HUES48 (cell line): ENCODE data around the gene DMRT2.

Experiments
- H3K27ac ChIP-seq: one replicate; pipeline ENCODE4 v1.7.0; 2013; ENCODE audit warnings: low read depth, low read length, inconsistent platforms
- H3K27me3 ChIP-seq: 2 replicates; pipeline ENCODE4 v1.6.1; 2013; ENCODE audit warnings: mild to moderate bottlenecking, low read length; ENCODE audit not compliant: control insufficient read depth, insufficient read depth
- H3K36me3 ChIP-seq: 2 replicates; pipeline ENCODE4 v1.6.1; 2013; ENCODE audit warnings: low read length; ENCODE audit not compliant: control insufficient read depth, insufficient read depth
- H3K4me1 ChIP-seq: 2 replicates; pipeline ENCODE4 v1.6.1; 2013; ENCODE audit warnings: mild to moderate bottlenecking, low read length; ENCODE audit not compliant: control insufficient read depth, insufficient read depth
- H3K4me3 ChIP-seq: 2 replicates; pipeline ENCODE4 v1.5.1; 2013; ENCODE audit warnings: mild to moderate bottlenecking, low read depth, low read length
- H3K9ac ChIP-seq: 2 replicates; pipeline ENCODE4 v1.6.1; 2013; ENCODE audit warnings: mild to moderate bottlenecking, low read depth, low read length, moderate library complexity
- H3K9me3 ChIP-seq: 2 replicates; pipeline ENCODE4 v1.6.1; 2013; ENCODE audit warnings: low read length; ENCODE audit not compliant: control insufficient read depth, insufficient read depth

The DMRT2 gene

DNA sequence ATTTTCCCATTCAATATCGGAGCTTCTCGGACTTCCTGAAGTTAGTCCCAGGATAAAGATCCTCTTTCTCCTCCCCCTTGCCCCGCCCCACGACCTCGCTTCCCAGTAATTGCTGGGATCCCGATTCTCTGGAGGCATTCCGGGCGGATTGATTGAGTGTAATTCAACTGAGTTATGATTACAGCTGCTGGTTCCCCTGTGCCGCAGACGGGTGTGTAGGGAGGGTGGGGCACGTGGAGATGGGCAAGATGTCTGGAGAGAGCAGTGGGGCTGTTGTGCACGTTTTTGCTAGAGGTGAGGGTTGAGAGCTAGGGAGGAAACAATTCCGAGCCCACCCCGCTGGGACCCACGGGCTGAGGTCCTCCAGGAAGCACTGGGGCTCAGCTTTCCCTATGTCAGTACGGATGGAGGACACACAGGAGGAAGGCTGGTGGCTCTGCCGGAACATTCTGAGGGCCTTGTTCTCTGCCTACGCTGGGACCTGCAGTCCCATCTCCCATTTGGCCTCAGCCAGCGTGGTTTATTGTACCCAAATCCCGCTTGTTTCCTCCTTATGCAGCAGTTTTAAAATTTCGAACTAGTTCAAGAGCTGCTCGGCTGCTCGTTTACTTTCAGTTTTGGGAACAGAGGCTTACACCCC lies 2.4 kb upstream of the DMRT2 start:
- H3K4me3 ChIP-seq: no peak overlapping the region; the same call in 1 of the 2 replicates
- no peak overlapping the region for H3K9ac ChIP-seq
- H3K9me3 ChIP-seq: no peaks in the 10 kb centered on the region
- H3K4me1 ChIP-seq: peaks cover 28% of the 10 kb centered on the region
- H3K36me3 ChIP-seq: no peaks in the 10 kb centered on the region
- no peak overlapping the region for H3K27ac ChIP-seq
- peaks cover 100% of the 10 kb centered on the region for H3K27me3 ChIP-seq

DNA sequence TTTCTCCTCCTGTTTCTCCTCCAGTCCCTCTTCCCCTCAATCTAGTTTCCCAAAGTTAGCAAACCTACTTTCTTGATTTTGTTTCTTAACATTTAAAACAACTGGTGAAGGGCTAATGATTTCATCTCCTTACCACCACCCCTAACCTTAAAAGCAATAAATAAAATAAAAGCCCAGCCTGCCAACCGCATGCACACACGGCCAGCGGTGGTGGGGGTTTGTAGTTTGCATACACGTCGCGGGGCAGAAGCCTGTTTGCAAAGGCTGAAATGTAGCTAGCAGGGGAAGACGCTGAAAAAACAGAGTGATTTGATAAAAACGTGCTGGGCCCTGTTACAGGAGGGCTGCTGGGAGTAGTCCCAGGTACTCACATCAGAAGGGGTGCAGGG lies 1.9 kb upstream of the DMRT2 start:
- Histone ChIP-seq H3K36me3 (no peaks in the 10 kb centered on the region), H3K4me1 (peaks cover 29% of the 10 kb centered on the region), H3K9me3 (no peaks in the 10 kb centered on the region), H3K9ac (no peak overlapping the region), H3K4me3 (no peak overlapping the region), H3K27me3 (peaks cover 100% of the 10 kb centered on the region), H3K27ac (no peak overlapping the region)

- no peak overlapping the region for H3K4me3 ChIP-seq
- peaks cover 29% of the 10 kb centered on the region for H3K4me1 ChIP-seq
- H3K27me3 ChIP-seq: peaks cover 100% of the 10 kb centered on the region
- no peaks in the 10 kb centered on the region for H3K9me3 ChIP-seq
- H3K27ac ChIP-seq: no peak overlapping the region
- H3K36me3 ChIP-seq: no peaks in the 10 kb centered on the region
- H3K9ac ChIP-seq: no peak overlapping the region
Measured at GRCh38 chr9:1048811-1049210, 1.3 kb upstream of the DMRT2 start.

GRCh38 chr9:1049641-1050040 lies 516 bp upstream of the DMRT2 start:
- peaks cover 29% of the 10 kb centered on the region for H3K4me1 ChIP-seq
- H3K9me3 ChIP-seq: no peaks in the 10 kb centered on the region
- H3K27me3 ChIP-seq: peaks cover 100% of the 10 kb centered on the region
- H3K4me3 ChIP-seq: peak overlapping the region; percentile 33; the same call in 1 of the 2 replicates
- H3K27ac ChIP-seq: no peak overlapping the region
- H3K36me3 ChIP-seq: no peaks in the 10 kb centered on the region
- no peak overlapping the region for H3K9ac ChIP-seq

GRCh38 chr9:1051210-1051583 lies 1.0 kb downstream of the DMRT2 start:
- Histone ChIP-seq H3K9ac (no peak overlapping the region), H3K27ac (no peak overlapping the region), H3K4me1 (peaks cover 29% of the 10 kb centered on the region), H3K4me3 (peak overlapping the region; percentile 57), H3K27me3 (peaks cover 100% of the 10 kb centered on the region), H3K36me3 (no peaks in the 10 kb centered on the region), H3K9me3 (no peaks in the 10 kb centered on the region)

DNA sequence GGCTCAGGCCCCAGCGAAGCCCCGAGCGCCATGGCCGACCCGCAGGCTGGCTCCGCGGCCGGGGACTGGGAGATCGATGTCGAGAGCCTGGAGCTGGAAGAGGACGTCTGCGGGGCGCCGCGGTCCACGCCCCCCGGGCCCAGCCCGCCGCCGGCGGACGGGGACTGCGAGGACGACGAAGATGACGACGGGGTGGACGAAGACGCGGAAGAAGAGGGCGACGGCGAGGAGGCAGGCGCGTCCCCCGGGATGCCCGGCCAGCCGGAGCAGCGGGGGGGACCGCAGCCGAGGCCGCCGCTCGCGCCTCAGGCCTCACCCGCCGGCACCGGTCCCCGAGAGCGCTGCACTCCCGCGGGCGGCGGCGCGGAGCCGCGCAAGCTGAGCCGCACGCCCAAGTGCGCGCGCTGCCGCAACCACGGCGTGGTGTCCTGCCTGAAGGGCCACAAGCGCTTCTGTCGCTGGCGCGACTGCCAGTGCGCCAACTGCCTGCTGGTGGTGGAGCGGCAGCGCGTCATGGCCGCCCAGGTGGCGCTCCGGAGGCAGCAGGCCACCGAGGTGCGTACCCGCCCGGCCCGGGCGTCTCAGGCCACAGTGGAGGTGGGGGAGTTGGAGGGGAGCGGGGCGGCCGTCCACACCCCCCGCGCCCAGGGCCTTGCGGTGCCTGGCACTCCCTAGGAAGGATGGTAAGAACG lies 1.6 kb downstream of the DMRT2 start:
- H3K9ac ChIP-seq: no peak overlapping the region
- no peak overlapping the region for H3K27ac ChIP-seq
- H3K27me3 ChIP-seq: peaks cover 100% of the 10 kb centered on the region
- no peaks in the 10 kb centered on the region for H3K36me3 ChIP-seq
- H3K4me3 ChIP-seq: peak overlapping the region; percentile 57
- no peaks in the 10 kb centered on the region for H3K9me3 ChIP-seq
- peaks cover 29% of the 10 kb centered on the region for H3K4me1 ChIP-seq

- peaks cover 23% of the 10 kb centered on the region for H3K4me1 ChIP-seq
- H3K27me3 ChIP-seq: peaks cover 100% of the 10 kb centered on the region
- H3K4me3 ChIP-seq: peak overlapping the region; percentile 57
- H3K9ac ChIP-seq: no peak overlapping the region
- H3K27ac ChIP-seq: no peak overlapping the region
- no peaks in the 10 kb centered on the region for H3K36me3 ChIP-seq
- no peaks in the 10 kb centered on the region for H3K9me3 ChIP-seq
Measured at GRCh38 chr9:1052365-1053281, 2.5 kb downstream of the DMRT2 start.

- Histone ChIP-seq H3K9ac (no peak overlapping the region), H3K36me3 (no peaks in the 10 kb centered on the region), H3K9me3 (no peaks in the 10 kb centered on the region), H3K27me3 (peaks cover 98% of the 10 kb centered on the region), H3K4me3 (no peak overlapping the region), H3K27ac (no peak overlapping the region), H3K4me1 (peaks cover 19% of the 10 kb centered on the region)
Measured at GRCh38 chr9:1053282-1053621, 3.1 kb downstream of the DMRT2 start.

DNA sequence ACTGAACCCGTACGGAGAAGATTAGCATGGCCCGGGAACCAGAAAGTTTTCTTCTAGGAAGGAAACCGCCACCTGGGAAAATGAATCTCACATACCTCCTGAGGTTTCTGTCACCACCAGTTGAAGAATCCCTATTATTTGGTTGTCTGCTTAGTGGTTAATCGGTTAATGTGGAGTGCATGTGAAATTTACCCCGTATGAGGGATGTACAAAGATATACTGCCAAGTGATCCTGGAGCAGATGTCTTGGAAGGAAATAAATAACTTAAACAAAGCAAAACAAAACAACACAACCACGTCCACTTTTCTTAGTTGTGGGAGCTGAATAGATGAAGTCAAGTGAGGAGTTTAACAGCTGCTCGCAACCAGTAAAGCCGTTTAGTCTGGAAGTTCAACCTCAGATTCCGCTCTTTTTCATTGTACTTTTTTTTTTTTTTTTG lies 3.8 kb downstream of the DMRT2 start:
- Histone ChIP-seq H3K27me3 (peaks cover 90% of the 10 kb centered on the region), H3K36me3 (no peaks in the 10 kb centered on the region), H3K9ac (no peak overlapping the region)

DNA sequence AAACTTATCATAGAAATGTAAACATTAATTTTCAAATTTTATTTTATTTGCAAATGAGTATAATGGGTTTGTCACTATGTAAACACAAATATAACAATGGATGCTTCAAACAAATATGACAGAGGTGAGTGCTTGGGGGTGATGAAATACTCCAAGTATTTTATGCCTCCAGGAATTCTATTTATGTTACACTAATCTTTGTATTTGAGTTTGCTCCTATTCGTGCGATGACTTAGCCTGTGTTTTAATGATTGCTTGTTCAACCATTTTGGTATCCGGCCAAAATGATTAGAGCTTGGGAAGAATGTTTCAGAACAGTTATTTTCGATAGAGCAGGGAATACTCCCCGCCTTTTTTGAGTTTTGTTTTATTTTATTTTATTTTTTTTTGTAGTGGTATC lies 5.0 kb downstream of the DMRT2 start:
- H3K4me3 ChIP-seq: no peak overlapping the region
- H3K9me3 ChIP-seq: no peaks in the 10 kb centered on the region
- no peaks in the 10 kb centered on the region for H3K36me3 ChIP-seq
- peaks cover 78% of the 10 kb centered on the region for H3K27me3 ChIP-seq
- H3K27ac ChIP-seq: no peak overlapping the region
- no peak overlapping the region for H3K9ac ChIP-seq
- H3K4me1 ChIP-seq: peaks cover 14% of the 10 kb centered on the region

More for the DNA sequence above, 3.8 kb downstream of the DMRT2 start:
- H3K4me3 ChIP-seq: no peak overlapping the region
- no peak overlapping the region for H3K27ac ChIP-seq
- H3K9me3 ChIP-seq: no peaks in the 10 kb centered on the region
- H3K4me1 ChIP-seq: peaks cover 19% of the 10 kb centered on the region

DNA sequence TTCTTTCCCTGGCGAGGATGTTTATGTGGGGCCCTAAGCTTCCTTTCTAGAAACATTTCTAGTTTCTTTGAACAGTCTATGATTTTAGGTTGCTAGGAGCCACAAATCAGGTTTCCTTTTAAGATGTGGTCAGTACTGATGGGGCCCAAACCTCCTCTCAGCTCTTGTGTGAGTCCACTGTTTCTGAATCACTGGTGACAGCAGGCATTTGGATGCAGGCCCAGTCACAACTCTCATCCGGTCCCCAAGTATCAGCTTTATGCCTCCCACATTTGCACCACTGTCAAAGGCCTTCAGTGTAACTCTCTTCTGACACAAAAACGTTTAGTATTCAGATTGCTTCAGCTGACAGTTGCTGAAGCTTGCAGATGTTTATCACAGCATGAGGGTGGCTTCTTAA lies 7.8 kb downstream of the DMRT2 start:
- peaks cover 51% of the 10 kb centered on the region for H3K27me3 ChIP-seq
- H3K9ac ChIP-seq: no peak overlapping the region
- H3K9me3 ChIP-seq: no peaks in the 10 kb centered on the region
- no peak overlapping the region for H3K4me3 ChIP-seq
- no peaks in the 10 kb centered on the region for H3K36me3 ChIP-seq
- H3K4me1 ChIP-seq: no peaks in the 10 kb centered on the region
- H3K27ac ChIP-seq: no peak overlapping the region
